HG03066 (cell line): ENCODE measurements around the gene ITPR1.
A peak's percentile ranks its signal among the peaks of the same experiment; 100 is the strongest.

Source experiments
- ATAC-seq: cut with Tn5 transposase; IDR thresholded peaks from one replicate; pipeline ENCODE4 v1.9.1; 2021; ENCODE audit warnings: low read depth; ENCODE audit not compliant: unreplicated experiment

ITPR1 gene

DNA sequence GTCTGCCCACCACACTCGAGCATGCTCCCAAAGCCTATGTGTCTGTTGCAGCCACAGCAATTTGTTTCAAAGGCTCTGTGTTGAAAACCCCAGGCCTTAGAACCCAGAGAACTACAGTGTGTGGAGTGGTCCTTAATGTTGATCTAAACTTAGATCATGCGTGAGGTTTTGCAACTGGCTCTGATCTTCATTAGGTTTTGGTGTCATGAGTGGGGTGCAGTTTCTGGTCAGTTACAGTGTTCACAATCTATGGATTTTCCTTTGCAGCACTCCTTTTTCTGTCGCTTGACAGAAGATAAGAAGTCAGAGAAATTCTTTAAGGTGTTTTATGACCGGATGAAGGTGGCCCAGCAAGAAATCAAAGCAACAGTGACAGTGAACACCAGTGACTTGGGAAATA, 273.1 kb downstream of the ITPR1 start:
- no peak for ATAC-seq

DNA sequence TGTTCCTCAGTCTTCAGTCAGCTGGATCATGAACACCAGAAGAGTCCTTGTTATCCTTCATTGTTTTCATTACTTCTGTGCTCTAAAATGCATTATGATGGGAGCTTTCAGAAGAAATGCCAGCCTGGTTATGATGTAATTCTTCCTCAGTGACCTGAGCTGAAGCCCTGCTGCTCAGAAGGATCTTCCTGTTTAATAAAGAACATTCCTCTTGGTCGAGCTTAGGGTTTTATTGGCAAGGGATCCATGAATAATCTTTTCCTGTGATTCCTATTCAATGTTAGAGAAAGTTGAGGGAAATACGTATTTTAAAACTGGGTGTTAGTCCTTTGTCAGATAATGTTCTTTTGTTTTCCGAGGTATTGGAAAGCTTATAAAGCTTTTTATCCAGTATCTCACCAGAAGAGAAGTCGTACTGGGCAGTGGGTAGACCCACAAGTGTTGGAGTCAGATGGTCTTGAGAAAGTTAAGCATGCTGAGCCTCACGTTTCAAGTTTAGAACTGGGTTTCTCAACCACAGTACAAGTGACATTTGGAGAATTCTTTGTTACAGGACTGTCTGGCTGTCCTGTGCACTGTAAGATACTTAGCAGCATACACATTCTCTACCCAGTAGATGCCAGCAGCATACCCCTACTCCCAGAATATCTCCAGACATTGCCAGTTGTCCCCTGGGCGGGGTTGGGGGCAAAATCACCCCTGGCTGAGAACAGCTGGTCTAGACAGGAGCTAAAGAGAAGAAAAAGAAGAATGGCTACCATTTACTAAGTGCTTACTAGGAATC, 273.8 kb downstream of the ITPR1 start:
- no peak for ATAC-seq

DNA sequence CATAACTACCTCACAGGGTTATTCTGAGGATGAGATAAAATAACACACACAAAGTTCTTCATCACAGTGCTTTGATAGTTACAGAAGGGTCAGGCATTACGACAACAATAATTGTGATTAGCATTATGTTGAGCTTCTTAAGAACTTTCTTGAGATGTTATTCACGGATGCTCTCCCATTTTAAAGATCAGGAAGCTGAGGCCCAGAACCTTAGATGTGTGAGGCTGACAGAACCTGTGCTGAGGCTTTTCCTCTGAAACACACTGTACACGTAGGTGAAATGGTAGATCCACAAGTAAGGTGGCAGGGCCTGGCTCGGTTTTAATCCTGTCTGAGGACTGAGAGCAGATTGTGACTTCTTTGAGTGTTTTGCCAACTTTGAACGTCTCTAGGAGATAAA, 274.9 kb downstream of the ITPR1 start:
- ATAC-seq: no peak

DNA sequence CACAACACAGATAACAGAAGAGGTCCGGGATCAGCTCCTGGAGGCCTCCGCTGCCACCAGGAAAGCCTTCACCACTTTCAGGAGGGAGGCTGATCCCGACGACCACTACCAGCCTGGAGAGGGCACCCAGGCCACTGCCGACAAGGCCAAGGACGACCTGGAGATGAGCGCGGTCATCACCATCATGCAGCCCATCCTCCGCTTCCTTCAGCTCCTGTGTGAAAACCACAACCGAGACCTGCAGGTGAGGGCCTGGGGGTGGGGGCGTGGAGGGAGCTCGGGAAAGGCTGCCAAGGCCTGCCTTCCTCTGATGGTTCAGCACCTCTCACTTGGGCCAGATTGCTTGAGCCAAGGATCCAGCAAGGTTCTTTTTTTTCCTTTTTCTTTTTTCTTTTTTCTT, 275.4 kb downstream of the ITPR1 start:
- ATAC-seq: no peak

DNA sequence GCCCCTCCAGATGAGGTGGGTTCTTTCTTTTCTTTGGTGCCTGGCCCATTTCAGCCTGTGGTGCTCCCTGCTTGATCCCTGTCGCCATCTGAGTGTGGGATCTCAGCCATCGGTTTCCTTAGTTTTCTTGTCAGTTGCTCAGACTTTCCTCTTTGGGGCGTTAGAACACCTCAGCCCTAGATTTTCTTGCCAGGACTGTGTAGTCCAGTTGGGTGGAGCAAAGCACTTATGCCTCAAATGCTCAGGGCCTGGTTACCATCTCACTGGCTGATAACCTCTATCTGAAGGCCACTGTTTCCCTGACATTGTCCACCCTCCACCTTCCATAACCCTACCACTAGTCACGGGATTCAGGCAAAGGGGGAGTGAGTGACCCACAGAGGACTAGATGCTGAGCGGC, 277.4 kb downstream of the ITPR1 start:
- no peak for ATAC-seq

DNA sequence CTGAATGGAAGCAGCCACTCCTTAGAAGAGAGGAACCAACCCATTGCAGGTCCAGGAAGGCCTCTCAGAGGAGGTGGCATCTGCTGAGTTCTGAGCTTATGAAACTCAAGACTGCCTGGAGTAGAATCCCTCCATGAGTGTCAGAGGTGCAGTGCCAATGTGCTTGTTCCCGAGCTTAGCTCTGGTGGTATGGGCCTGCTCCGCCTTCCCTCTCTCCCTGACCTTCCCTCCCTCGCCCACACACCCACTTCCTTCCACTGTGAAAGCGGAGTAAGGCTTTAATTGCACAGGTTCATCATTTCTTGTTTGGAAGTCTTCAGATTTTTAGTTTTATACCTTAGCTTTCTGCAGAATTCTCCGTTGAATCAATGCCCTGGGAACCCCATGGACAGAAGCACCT, 278.1 kb downstream of the ITPR1 start:
- ATAC-seq: no peak

DNA sequence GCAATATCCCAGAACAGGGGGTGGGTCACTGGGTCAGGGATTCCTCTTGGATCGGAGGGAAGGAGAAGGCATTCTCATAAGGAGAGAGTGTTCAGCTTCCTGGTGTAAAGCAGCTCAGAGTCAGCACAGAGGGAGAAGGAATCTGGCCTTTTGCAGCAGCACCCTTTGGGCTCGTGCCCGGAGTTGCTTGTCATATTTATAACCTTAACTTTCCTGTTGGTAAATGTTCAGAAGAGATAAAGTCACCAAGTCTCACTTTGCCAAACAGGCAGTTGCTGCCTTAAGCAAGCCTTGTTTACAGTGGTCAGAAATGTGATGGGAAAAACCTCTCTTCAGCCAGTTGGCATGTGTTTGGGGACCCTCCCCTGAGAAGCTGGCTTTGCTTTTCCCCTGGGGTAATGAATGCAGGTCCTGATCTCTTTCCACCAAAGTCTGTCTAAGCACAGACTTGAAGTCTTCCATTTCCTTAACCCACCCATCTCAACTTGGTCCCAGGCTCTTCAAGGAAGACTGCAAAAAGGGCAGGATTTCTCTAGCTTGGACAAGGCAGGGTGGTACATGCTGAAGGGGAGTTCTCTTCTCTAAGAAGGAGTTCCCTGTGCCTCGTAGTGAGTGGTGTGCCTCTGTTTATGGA, 279.1 kb downstream of the ITPR1 start:
- no peak for ATAC-seq

DNA sequence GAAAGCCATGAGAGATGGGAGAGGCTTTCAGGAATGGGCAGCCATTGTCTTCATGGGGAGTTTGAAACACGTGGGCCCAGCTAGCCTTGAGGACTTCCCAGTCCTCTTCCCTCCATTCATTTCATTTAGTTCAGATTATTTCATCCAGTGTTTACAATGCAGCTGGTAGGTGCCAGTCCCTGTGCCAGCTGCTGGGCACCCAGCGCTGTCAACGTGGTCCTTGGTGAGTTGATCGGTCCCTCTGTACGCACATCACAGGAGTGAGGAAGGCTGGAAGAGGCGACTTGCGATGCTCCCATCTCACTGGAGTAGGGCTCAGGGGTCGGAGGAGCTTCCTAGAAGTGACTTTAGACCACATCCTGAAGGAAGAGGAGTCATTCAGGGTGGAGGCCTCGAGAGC, 279.7 kb downstream of the ITPR1 start:
- no peak for ATAC-seq

DNA sequence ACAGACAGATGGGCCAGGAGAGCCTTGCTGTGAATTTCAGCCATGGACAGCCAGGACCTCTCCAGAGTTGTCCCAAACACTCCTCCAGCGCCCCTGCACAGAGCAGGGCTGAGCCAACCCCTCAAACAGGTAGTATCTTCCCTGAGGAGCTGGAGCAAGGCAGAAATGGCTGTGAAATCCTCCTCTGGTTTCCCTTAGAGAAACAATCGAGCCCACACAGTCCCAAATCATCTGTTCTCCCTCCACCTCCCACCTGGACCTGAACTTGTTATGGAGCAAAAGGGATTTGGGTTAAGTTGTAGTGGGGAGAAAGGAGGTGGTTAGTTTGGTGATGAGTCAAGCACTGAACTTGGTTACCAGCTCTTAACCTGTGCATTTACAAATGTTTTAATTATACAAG, 280.4 kb downstream of the ITPR1 start:
- no peak for ATAC-seq

DNA sequence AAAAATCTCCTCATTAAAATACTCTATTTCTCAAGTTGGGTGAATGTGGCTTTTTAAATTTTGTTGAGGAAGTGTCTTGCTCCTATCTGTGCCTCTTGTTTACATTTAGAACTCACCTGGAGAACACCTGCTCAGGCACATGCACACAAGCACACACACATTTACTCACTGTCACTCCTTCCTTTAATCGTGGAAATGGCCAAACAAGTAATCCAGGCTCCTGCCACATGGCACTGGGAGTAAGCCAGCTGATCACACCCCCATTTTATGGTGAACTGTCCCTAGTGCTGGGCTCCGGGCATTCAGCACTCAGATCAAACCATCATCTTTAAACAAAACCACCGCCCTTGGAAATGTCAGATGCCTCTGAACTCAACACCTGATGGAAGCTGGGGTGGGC, 281.4 kb downstream of the ITPR1 start:
- ATAC-seq: no peak

DNA sequence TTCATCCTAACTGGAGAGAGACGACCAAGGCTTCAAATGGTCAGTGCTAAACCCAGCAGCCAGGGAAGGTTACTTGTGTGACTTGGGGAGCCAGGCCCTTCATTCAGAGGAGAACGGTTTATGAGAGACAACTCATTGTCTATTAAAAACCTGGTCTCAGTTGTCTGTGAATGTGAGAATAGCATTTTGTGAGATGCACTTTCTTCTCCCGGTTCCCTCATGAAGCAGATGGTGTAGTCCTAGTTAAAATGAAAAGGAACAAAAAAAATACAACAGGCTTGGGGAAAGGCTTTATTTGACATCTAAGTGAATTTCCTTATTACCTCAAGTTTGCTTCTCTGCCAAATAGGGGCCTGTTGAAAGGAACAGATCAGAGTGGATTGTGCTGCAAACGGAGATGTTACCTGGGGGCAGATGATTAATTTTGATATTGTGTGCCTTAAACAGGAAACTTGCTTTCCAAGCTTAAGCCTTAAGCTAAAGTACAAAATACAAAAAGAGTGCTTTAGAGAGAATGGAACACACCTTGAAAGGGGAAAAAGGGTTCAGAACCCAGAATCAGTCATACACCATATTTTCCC, 283.3 kb downstream of the ITPR1 start:
- peak; percentile 47 for ATAC-seq

DNA sequence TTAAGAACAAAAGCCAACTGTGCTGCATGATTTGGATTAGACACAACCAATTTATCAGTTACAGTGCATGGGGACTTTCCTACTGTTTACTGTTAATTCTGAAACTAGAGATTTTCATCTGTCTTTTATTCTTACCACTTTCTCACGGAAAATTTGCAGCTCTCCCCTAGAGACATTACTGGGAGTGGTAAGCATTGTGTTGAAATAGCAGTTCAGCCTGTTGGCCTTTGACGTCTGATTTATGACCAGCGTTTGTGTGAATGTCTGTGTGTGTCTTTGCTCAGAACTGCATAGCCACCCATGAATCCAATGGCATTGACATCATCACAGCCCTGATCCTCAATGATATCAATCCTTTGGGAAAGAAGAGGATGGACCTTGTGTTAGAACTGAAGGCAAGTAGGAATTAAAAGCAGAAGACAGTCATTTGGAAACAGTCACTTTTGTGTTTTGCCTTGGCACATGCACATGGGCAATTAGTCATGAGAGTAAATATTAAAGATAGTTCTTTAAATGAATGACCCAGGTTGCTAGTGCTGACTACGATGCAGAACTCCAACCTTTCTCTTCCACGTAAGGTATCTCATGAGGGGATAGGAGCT, 283.9 kb downstream of the ITPR1 start:
- ATAC-seq: peak; percentile 86

DNA sequence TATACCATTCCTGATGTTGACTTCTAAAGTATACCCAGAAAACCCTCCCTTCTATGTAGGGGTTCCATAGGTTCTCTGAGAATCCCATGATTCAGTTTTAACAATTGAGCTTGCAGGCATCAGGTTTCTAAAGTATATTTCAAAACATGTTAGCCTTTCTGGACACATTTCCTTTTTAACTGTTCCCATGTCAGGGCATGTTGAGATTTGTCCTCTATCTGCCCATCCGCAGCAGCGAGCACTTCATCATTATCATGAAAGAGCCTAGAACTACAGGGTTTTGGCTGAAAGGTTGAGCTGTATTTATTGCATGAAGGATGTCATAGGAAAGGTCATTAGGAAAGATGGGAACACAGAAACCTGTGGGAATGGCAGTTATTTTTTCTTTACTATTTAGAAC, 285.0 kb downstream of the ITPR1 start:
- ATAC-seq: no peak

DNA sequence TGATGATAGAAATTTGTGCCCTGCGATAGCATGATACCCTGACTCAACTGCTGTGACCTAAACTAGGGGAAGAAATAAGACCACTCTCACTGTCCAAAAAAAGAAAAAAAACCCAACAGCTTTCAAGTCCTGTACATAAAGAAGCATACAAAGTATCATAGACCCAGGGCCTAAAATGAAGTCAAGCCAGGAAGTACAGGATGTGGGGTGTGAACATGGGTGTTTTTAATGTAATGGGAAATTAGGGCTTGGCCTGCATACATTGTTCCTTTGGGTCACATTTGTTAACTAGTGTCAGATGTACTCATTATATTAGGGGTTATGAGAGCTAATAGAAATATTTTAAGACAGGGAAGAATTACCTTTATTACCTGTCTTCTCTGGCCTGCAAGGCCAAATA, 285.6 kb downstream of the ITPR1 start:
- ATAC-seq: no peak

DNA sequence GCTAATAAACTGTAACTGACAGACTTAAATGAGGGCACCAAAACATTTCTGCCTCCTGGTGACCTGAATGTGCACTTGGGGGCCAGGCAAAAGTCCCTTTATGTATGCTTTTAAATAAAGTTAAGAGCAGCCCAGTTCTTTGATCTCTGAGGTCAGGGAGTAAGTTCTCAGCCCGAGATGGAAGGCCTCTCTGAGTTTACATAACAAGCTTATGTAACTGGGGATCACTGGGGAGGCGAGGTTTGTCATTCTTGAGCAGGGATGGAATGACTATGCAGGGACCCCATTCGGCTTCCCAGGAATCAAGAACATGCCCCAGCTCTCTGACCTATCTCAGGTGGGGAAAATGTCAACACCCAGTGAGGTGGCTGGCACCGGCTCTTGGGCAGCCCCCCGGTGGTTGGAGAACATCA, 287.4 kb downstream of the ITPR1 start:
- no peak for ATAC-seq

DNA sequence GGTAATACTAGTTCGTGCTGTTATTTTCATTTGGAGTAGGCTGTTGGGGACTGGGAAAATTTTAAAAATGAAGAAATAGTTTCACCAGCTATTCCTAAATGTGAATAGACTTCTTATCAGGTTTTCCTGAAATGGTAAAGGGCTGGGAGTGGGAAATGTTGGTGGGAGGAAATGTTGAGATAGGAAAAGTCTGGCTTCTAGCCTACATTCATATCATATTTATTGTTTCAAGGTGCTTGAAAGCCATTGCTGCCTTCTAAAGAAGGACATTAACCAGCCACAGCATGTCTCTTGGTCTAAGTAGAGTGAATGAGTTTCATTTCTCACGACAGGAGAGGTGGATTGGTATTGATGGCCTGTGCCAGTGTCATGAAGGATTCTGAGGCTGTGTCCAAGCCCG, 288.9 kb downstream of the ITPR1 start:
- no peak for ATAC-seq

DNA sequence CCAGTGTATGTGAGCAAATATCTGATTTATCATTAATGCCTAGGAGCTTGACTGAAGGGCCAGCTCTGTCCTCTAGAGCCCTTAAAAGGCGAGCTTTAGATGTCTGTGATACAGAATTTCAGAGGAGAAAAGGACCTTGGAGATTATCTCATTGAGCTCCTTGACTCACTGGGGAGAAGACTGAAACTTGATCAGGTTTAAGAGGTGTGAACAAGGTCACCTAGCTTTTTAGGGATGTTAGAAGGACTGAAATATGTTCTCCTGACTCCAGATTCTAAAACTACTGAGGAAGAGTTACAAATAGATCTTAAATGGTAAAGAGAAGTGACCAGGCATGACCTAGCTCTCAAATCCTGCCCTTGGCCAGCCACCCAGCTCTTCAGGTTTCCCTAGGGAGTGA, 292.4 kb downstream of the ITPR1 start:
- ATAC-seq: no peak

DNA sequence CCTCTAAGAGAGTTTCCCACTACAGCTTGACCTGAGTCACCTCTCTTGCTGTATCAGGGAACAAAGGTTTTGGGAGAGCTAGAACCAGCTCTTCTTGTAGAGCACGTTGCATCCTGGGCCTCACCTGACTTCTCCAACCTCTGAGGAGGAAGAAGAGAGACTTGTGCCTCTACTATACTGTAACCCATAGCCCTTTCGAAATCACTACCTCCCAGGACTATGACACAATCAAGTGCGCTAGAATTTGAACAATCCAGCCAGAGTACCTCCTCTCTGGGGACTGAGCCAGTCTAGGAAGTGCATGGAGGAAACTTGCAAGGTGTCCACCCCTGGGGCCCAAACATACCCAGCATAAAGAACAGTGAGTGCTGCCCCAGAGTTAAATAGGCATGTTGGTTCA, 293.3 kb downstream of the ITPR1 start:
- no peak for ATAC-seq

DNA sequence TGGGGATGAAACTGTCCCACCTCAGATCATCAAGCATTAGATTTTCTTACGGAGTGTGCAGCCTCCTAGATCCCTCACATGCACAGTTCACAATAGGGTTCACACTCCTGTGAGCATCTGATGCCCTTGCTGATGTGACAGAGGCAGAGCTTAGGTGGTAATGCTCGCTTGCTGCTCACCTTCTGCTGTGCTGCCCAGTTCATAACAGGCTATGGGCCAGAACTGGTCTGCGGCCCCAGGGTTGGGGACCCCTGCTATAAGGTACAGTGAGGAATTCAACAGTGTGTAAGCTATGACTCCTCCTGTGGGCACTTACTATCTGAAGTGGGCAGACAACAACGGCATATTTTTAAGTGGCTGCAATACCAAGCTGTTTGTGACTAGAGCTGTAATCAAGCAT, 298.2 kb downstream of the ITPR1 start:
- no peak for ATAC-seq

DNA sequence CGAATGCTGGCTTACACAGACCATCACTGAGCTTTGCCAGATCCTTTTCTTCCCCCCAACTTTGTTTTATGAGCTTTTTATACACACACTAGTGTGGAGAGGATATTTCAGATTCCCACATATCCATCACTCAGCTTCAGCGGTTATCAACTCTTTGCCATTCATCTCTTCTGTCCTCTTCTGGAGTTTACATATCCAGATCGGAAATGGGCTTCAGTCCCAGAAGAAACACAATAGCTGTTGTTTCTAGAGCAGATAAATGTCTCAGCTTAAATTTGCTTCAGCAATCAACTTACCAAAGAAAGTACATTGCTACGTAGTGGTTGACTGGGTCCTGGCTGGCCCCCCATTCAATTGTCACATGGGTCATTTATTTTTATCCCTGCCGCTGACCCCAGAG, 300.2 kb downstream of the ITPR1 start:
- ATAC-seq: no peak

DNA sequence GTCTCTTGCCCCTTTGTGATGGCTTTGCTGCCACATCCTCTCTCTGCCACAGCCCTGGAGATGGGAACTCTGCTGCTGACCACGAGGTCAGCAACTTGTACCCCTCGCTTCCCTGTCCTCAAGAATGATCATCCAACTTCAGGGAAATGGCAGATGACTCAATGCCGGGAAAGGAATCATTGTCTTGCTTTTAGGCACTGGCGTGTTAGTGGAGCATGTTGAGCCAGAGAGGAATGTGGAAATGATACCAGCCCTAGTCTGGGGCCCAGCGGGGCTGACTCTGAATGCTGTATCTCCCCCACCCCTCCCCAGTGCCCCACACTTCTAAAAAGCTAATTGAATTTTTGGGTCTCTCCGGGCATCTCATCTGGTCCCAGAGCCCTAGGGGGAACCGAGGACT, 301.2 kb downstream of the ITPR1 start:
- ATAC-seq: no peak

DNA sequence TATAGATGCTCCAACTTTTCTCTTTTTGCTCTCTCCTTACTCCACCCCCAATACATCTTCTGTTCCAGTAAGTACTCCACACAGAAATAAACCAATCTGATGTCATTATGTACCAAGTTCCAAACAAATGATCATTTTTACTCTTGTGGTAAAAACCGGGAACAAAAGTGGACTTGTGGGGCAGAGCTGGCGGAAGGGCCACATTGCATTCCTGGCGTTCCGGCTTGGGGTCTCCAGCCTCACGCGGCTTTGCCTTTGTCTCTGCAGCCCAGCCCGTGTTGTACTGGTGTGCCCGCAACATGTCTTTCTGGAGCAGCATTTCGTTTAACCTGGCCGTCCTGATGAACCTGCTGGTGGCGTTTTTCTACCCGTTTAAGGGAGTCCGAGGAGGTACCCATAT, 301.6 kb downstream of the ITPR1 start:
- no peak for ATAC-seq
